Lower lobe of right lung (tissue), 2 donors: ENCODE results near the gene LAMA2. TPM values are rescaled to one million over a fixed set of nuclear protein-coding genes. Genes with fewer than 3 reads are reported as not detected.

Experiments
- ATAC-seq, 2 donors: fragments of 200-7000 bp; cut with Tn5 transposase; one replicate each; pipeline ENCODE4 v1.9.1; 2020 to 2022; ENCODE audit warnings: mild to moderate bottlenecking in 2 of 2, moderate library complexity in 2 of 2
- DNase-seq: peaks from one replicate; pipeline ENCODE4 v3.0.0-alpha.2; 2020
- H3K27ac ChIP-seq: fragments of 200-600 bp; one replicate; pipeline ENCODE4 v1.8.0; 2022
- H3K27me3 ChIP-seq: fragments of 200-600 bp; one replicate; pipeline ENCODE4 v1.8.0; 2022; ENCODE audit warnings: low read depth
- H3K36me3 ChIP-seq: fragments of 200-600 bp; one replicate; pipeline ENCODE4 v1.8.0; 2022; ENCODE audit warnings: mild to moderate bottlenecking
- H3K4me1 ChIP-seq: fragments of 200-600 bp; one replicate; pipeline ENCODE4 v1.8.0; 2022
- H3K4me3 ChIP-seq: fragments of 200-600 bp; one replicate; pipeline ENCODE4 v1.8.0; 2022; ENCODE audit warnings: mild to moderate bottlenecking
- H3K9me3 ChIP-seq: fragments of 200-600 bp; one replicate; pipeline ENCODE4 v1.8.0; 2022
- intact Hi-C: fragments of 100-400 bp; cut with DNase I; formaldehyde crosslinking; loops from one replicate; pipeline ENCODE4 v1.11.0; 2022
- total RNA-seq: library from RNA; stranded (reverse); fragmentation: NEBNext Ultra II Directional; extraction: Animal tissue kit (Norgen Biotek cat#: 25700); gene quantifications from one replicate; pipeline ENCODE4 v1.2.1, GENCODE V29; 2021
- TF ChIP-seq, protein P1 (sequence below): fragments of 200-600 bp; IDR thresholded peaks from one replicate; pipeline ENCODE4 v1.8.0; 2022; ENCODE audit warnings: antibody characterized with exemption, mild to moderate bottlenecking
- donor health status: DM: no; HTN: yes; CAD: no; lungs with severe emphysema.

LAMA2 gene
- total RNA-seq, 1 donor from 2014 or later, result 49.6 TPM

DNA sequence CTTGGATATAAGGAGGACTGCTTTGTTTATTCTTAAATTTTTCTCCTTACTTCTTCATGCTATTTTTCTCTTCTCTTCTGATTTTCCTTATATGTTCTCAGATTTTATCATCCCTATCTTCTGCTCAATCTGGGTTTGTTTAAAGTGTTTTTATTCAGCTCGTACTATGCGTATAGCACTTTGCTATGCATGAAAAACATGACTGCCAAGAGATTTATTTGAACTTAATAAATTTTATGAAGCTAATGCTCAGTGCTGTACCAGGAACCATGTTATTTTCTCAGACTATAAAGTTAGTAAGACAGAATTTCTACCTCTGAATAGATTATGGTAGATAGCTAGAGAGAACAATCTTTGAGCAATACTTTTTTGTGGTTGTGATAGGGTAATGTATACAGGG lies 305.9 kb downstream of the LAMA2 start:
- Histone ChIP-seq H3K27ac (no peak overlapping the region), H3K36me3 (no peaks in the 10 kb centered on the region), H3K9me3 (no peaks in the 10 kb centered on the region), H3K4me3 (no peak overlapping the region), H3K4me1 (no peaks in the 10 kb centered on the region), H3K27me3 (no peaks in the 10 kb centered on the region)
- intact Hi-C loops, result no loop called here
- DNase-seq, result no peak
- ATAC-seq, result no peak
- TF ChIP-seq, protein P1, sequence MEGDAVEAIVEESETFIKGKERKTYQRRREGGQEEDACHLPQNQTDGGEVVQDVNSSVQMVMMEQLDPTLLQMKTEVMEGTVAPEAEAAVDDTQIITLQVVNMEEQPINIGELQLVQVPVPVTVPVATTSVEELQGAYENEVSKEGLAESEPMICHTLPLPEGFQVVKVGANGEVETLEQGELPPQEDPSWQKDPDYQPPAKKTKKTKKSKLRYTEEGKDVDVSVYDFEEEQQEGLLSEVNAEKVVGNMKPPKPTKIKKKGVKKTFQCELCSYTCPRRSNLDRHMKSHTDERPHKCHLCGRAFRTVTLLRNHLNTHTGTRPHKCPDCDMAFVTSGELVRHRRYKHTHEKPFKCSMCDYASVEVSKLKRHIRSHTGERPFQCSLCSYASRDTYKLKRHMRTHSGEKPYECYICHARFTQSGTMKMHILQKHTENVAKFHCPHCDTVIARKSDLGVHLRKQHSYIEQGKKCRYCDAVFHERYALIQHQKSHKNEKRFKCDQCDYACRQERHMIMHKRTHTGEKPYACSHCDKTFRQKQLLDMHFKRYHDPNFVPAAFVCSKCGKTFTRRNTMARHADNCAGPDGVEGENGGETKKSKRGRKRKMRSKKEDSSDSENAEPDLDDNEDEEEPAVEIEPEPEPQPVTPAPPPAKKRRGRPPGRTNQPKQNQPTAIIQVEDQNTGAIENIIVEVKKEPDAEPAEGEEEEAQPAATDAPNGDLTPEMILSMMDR, result no peak

DNA sequence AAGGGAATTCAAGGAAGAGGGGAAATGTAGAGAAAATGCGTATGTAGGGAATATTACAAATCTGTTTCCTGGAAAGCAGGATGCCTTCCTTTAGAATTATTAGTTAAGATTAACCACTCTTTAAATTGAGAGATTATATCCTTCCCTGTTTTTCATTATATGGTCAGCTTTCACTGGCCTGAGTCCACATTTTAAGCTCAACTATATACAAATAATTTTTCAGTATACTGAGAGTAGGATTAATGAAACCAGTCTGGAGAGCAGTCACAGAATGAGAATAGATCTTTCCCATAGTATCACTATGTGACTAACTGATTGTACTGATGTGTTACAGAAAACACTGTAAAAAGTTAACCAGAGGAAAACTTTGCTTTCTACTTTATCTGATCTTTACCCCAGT lies 306.3 kb downstream of the LAMA2 start:
- DNase-seq (no peak), ATAC-seq (no peak)
- no peak overlapping the region for H3K4me3 ChIP-seq
- TF ChIP-seq, protein P1, result no peak
- no peak overlapping the region for H3K27ac ChIP-seq
- intact Hi-C loops, result no loop called here
- H3K9me3 ChIP-seq, result no peaks in the 10 kb centered on the region
- no peaks in the 10 kb centered on the region for H3K36me3 ChIP-seq
- H3K4me1 ChIP-seq, result no peaks in the 10 kb centered on the region
- H3K27me3 ChIP-seq, result no peaks in the 10 kb centered on the region

DNA sequence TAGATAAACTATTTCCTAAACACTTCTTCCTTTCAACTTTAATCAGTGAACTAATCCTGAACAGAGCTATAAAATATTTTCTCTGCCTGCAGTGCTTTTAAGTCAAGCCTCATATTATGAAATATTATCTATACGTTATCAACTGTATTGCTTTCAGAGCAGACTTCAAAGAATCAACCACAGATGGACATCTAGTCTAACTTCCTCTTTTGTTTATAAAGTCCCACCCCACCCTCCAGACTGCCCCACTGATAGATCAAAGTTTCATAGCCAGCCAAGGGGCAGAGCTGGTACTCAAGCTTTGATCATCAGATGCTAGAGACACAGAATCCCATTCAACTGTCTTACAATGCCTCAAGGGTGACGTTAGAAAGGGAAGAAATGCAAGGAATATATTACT lies 308.3 kb downstream of the LAMA2 start:
- TF ChIP-seq, protein P1, result no peak
- DNase-seq, result no peak
- no peaks in the 10 kb centered on the region for H3K9me3 ChIP-seq
- intact Hi-C loops, result no loop called here
- H3K4me1 ChIP-seq, result no peaks in the 10 kb centered on the region
- H3K27me3 ChIP-seq, result no peaks in the 10 kb centered on the region
- no peak overlapping the region for H3K27ac ChIP-seq
- no peaks in the 10 kb centered on the region for H3K36me3 ChIP-seq
- no peak overlapping the region for H3K4me3 ChIP-seq
- no peak for ATAC-seq

DNA sequence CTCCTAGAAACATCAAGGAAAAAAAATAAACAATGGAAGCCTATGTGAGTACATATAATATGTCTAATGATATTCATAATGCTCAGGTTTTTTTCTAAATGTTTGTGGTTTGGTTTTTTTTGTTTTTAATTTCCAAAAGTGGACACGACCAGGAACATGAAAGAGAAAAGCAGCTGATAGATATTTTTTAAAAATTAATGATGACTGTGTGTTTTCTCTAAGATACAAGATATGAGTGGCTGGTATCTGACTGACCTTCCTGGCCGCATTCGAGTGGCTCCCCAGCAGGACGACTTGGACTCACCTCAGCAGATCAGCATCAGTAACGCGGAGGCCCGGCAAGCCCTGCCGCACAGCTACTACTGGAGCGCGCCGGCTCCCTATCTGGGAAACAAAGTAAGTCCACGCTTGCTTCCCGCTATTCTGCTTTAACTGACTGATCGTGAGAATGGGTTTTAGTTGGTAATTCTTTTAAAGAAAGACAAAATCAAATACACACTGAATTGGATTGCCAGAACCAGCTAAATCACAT lies 309.6 kb downstream of the LAMA2 start:
- intact Hi-C loops, result no loop called here

DNA sequence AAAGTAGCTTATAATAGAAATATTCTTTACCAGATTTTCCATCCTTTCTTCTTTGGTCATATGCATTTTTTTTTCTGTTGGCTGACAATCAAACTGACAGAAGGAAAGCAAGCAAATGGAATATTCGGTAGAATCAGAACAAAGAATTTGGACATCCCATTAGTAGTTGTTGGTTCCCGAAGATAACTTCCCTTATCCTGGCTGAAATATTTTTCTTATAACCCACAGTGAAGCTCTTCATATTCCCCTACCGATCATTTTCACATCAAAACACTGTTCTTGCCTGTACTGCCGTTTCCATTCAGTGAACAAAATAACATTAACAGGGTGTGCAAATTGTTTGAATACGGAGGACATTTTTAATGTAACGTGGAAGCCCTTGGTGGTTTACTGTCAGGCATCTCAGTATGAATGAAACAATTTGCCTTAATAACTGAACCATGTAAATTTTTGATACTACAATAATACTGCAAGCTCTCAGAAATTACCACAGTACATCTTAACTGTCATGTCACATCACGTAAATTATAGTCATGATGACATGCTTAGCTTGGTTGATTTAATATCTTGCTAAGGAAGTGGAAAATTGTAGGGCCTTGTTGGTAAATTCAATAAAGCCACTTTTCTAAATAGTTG lies 311.5 kb downstream of the LAMA2 start:
- Histone ChIP-seq H3K9me3 (no peaks in the 10 kb centered on the region), H3K27ac (no peak overlapping the region), H3K4me3 (no peak overlapping the region), H3K4me1 (no peaks in the 10 kb centered on the region), H3K27me3 (no peaks in the 10 kb centered on the region), H3K36me3 (no peaks in the 10 kb centered on the region)
- no peak for ATAC-seq
- TF ChIP-seq, protein P1, result no peak
- DNase-seq, result no peak
- intact Hi-C loops, result no loop called here

More for the DNA sequence above, 309.6 kb downstream of the LAMA2 start:
- DNase-seq, result no peak
- no peaks in the 10 kb centered on the region for H3K27me3 ChIP-seq
- ATAC-seq, result no peak
- TF ChIP-seq, protein P1, result no peak
- H3K9me3 ChIP-seq, result no peaks in the 10 kb centered on the region
- H3K4me1 ChIP-seq, result no peaks in the 10 kb centered on the region
- H3K4me3 ChIP-seq, result no peak overlapping the region
- no peak overlapping the region for H3K27ac ChIP-seq
- no peaks in the 10 kb centered on the region for H3K36me3 ChIP-seq
